Activated T-cell treated with anti-CD3 and anti-CD28 coated beads for 24 hours (primary cell): ENCODE results near the gene NOL9.

ENCODE experiments used
- DNase-seq: peaks from one replicate; pipeline ENCODE4 v3.0.0-alpha.2; 2020; ENCODE audit warnings: low read depth

The NOL9 gene

GRCh38 chr1:6519935-6520671, 34.2 kb downstream of the NOL9 start:
- no peak for DNase-seq

GRCh38 chr1:6519491-6519934, 34.8 kb downstream of the NOL9 start:
- no peak for DNase-seq

- DNase-seq, result no peak
Observed at GRCh38 chr1:6517435-6517851, 36.9 kb downstream of the NOL9 start.

GRCh38 chr1:6515771-6516170, 38.5 kb downstream of the NOL9 start:
- no peak for DNase-seq

- DNase-seq, result no peak
Observed at GRCh38 chr1:6513320-6513801, 41.0 kb downstream of the NOL9 start.

GRCh38 chr1:6512908-6513280, 41.4 kb downstream of the NOL9 start:
- DNase-seq, result no peak

GRCh38 chr1:6512245-6512907, 41.9 kb downstream of the NOL9 start:
- DNase-seq, result no peak

- DNase-seq, result no peak
Observed at GRCh38 chr1:6511561-6512244, 42.6 kb downstream of the NOL9 start.

GRCh38 chr1:6511056-6511455, 43.3 kb downstream of the NOL9 start:
- no peak for DNase-seq

- DNase-seq, result no peak
Observed at GRCh38 chr1:6510493-6510892, 43.8 kb downstream of the NOL9 start.

GRCh38 chr1:6509919-6510291, 44.4 kb downstream of the NOL9 start:
- no peak for DNase-seq

GRCh38 chr1:6509220-6509918, 44.9 kb downstream of the NOL9 start:
- no peak for DNase-seq

GRCh38 chr1:6508816-6509189, 45.5 kb downstream of the NOL9 start:
- no peak for DNase-seq

- no peak for DNase-seq
Observed at GRCh38 chr1:6508154-6508815, 46.0 kb downstream of the NOL9 start.

GRCh38 chr1:6507461-6507911, 46.8 kb downstream of the NOL9 start:
- DNase-seq, result no peak

- DNase-seq, result no peak
Observed at GRCh38 chr1:6507037-6507428, 47.3 kb downstream of the NOL9 start.

- no peak for DNase-seq
Observed at GRCh38 chr1:6506210-6507036, 47.9 kb downstream of the NOL9 start.

GRCh38 chr1:6505367-6506209, 48.7 kb downstream of the NOL9 start:
- DNase-seq, result no peak

GRCh38 chr1:6504887-6505286, 49.4 kb downstream of the NOL9 start:
- DNase-seq, result no peak
